GM18870 (cell line): ENCODE data around the gene LETM1.

ENCODE experiments used
- ATAC-seq: cut with Tn5 transposase; IDR thresholded peaks from one replicate; pipeline ENCODE4 v1.9.1; 2021; ENCODE audit warnings: moderate library complexity; ENCODE audit not compliant: unreplicated experiment

Gene LETM1

GRCh38 chr4:1797298-1797860 lies 58.6 kb downstream of the LETM1 start:
- ATAC-seq: no peak

- ATAC-seq: no peak
Measured at GRCh38 chr4:1796486-1797204, 59.3 kb downstream of the LETM1 start.

- no peak for ATAC-seq
Measured at GRCh38 chr4:1795299-1796195, 60.4 kb downstream of the LETM1 start.

GRCh38 chr4:1794809-1795298 lies 61.1 kb downstream of the LETM1 start:
- ATAC-seq: no peak

GRCh38 chr4:1793940-1794808 lies 61.8 kb downstream of the LETM1 start:
- ATAC-seq: no peak

- ATAC-seq: no peak
Measured at GRCh38 chr4:1793496-1793840, 62.5 kb downstream of the LETM1 start.

- no peak for ATAC-seq
Measured at GRCh38 chr4:1792832-1793495, 63.0 kb downstream of the LETM1 start, which contains the start of gene FGFR3. FGFR3 (plus strand) TSS chr4:1793293; CDS start chr4:1793935, 642 bp downstream.

GRCh38 chr4:1792158-1792831 lies 63.7 kb downstream of the LETM1 start:
- no peak for ATAC-seq

GRCh38 chr4:1790005-1790404 lies 66.0 kb downstream of the LETM1 start:
- no peak for ATAC-seq

- no peak for ATAC-seq
Measured at GRCh38 chr4:1789552-1789951, 66.4 kb downstream of the LETM1 start.

- no peak for ATAC-seq
Measured at GRCh38 chr4:1788254-1788973, 67.5 kb downstream of the LETM1 start.

GRCh38 chr4:1787411-1788077 lies 68.4 kb downstream of the LETM1 start:
- no peak for ATAC-seq

- ATAC-seq: no peak
Measured at GRCh38 chr4:1786544-1787362, 69.2 kb downstream of the LETM1 start.

GRCh38 chr4:1785592-1785991 lies 70.4 kb downstream of the LETM1 start:
- no peak for ATAC-seq

GRCh38 chr4:1784789-1785591 lies 71.0 kb downstream of the LETM1 start:
- no peak for ATAC-seq

- ATAC-seq: no peak
Measured at GRCh38 chr4:1784395-1784788, 71.6 kb downstream of the LETM1 start.

- no peak for ATAC-seq
Measured at GRCh38 chr4:1783970-1784369, 72.0 kb downstream of the LETM1 start.
